RWPE2 (cell line): Measurements from ENCODE around the gene PCA3.

ENCODE experiments used
- ATAC-seq: fragments of 200-7000 bp; cut with Tn5 transposase; 3 replicates; pipeline ENCODE4 v1.9.1; 2021; ENCODE audit warnings: low read depth
- DNase-seq: peaks from one replicate; pipeline ENCODE4 v3.0.0-alpha.2; 2020; ENCODE audit warnings: low spot score
- H3K27ac ChIP-seq: fragments of 450-650 bp; 2 replicates; pipeline ENCODE4 v1.5.1; 2017; ENCODE audit warnings: mild to moderate bottlenecking; ENCODE audit not compliant: poor library complexity, severe bottlenecking
- H3K27me3 ChIP-seq: fragments of 250-450 bp; sonication (Bioruptor Pico); 2 replicates; pipeline ENCODE4 v1.5.1; 2021; ENCODE audit warnings: mild to moderate bottlenecking, moderate library complexity; ENCODE audit not compliant: insufficient read depth, poor library complexity, severe bottlenecking
- H3K36me3 ChIP-seq: fragments of 250-450 bp; sonication (Bioruptor Pico); 2 replicates; pipeline ENCODE4 v1.5.1; 2020; ENCODE audit warnings: low read depth, mild to moderate bottlenecking, moderate library complexity
- H3K4me1 ChIP-seq: fragments of 250-450 bp; sonication (Bioruptor Pico); 2 replicates; pipeline ENCODE4 v1.5.1; 2021; ENCODE audit warnings: mild to moderate bottlenecking, moderate library complexity; ENCODE audit not compliant: insufficient read depth, poor library complexity, severe bottlenecking
- H3K4me3 ChIP-seq: fragments of 250-450 bp; sonication (Bioruptor Pico); 2 replicates; pipeline ENCODE4 v1.5.1; 2021; ENCODE audit warnings: mild to moderate bottlenecking, moderate library complexity; ENCODE audit not compliant: severe bottlenecking
- H3K9me3 ChIP-seq: fragments of 250-450 bp; sonication (Bioruptor Pico); 2 replicates; pipeline ENCODE4 v1.5.1; 2021; ENCODE audit warnings: mild to moderate bottlenecking, moderate library complexity; ENCODE audit not compliant: severe bottlenecking
- CTCF ChIP-seq: fragments of 450-650 bp; IDR thresholded peaks from one replicate; pipeline ENCODE4 v1.5.1; 2017; ENCODE audit warnings: mild to moderate bottlenecking, moderate library complexity; ENCODE audit not compliant: poor library complexity, severe bottlenecking

PCA3 gene

GRCh38 chr9:76720245-76720644 is 44.0 kb upstream of the PCA3 start:
- no peaks in the 10 kb centered on the region for H3K4me1 ChIP-seq
- no peak for DNase-seq
- no peaks in the 10 kb centered on the region for H3K9me3 ChIP-seq
- no peaks in the 10 kb centered on the region for H3K36me3 ChIP-seq
- H3K4me3 ChIP-seq: no peak overlapping the region
- no peak overlapping the region for H3K27ac ChIP-seq
- H3K27me3 ChIP-seq: no peaks in the 10 kb centered on the region
- TF ChIP-seq CTCF: no peak
- ATAC-seq: no peak

GRCh38 chr9:76725011-76725546 is 39.2 kb upstream of the PCA3 start:
- Histone ChIP-seq H3K9me3 (no peaks in the 10 kb centered on the region), H3K27ac (no peak overlapping the region), H3K27me3 (no peaks in the 10 kb centered on the region), H3K36me3 (no peaks in the 10 kb centered on the region), H3K4me3 (no peak overlapping the region), H3K4me1 (no peaks in the 10 kb centered on the region)
- DNase-seq: no peak
- ATAC-seq: no peak
- TF ChIP-seq CTCF: no peak

- Histone ChIP-seq H3K4me1 (no peaks in the 10 kb centered on the region), H3K9me3 (no peaks in the 10 kb centered on the region), H3K36me3 (no peaks in the 10 kb centered on the region), H3K4me3 (no peak overlapping the region), H3K27ac (no peak overlapping the region), H3K27me3 (no peaks in the 10 kb centered on the region)
- ATAC-seq (no peak), DNase-seq (no peak)
- no peak for TF ChIP-seq CTCF
Observed at GRCh38 chr9:76725885-76726284, 38.4 kb upstream of the PCA3 start.

GRCh38 chr9:76729116-76729515 is 35.1 kb upstream of the PCA3 start:
- Histone ChIP-seq H3K36me3 (no peaks in the 10 kb centered on the region), H3K9me3 (no peaks in the 10 kb centered on the region), H3K4me3 (no peak overlapping the region), H3K27ac (no peak overlapping the region), H3K27me3 (no peaks in the 10 kb centered on the region), H3K4me1 (no peaks in the 10 kb centered on the region)
- DNase-seq: no peak
- TF ChIP-seq CTCF: no peak
- ATAC-seq: no peak

GRCh38 chr9:76729980-76730737 is 34.1 kb upstream of the PCA3 start:
- DNase-seq: no peak

More at GRCh38 chr9:76729980-76730737, 34.1 kb upstream of the PCA3 start:
- no peak for ATAC-seq
- H3K27me3 ChIP-seq: no peaks in the 10 kb centered on the region
- no peak overlapping the region for H3K4me3 ChIP-seq
- H3K27ac ChIP-seq: no peak overlapping the region
- H3K9me3 ChIP-seq: no peaks in the 10 kb centered on the region
- H3K36me3 ChIP-seq: no peaks in the 10 kb centered on the region
- no peak for TF ChIP-seq CTCF
- H3K4me1 ChIP-seq: no peaks in the 10 kb centered on the region
